ENCODE results near the gene CCDC88C.

DNA sequence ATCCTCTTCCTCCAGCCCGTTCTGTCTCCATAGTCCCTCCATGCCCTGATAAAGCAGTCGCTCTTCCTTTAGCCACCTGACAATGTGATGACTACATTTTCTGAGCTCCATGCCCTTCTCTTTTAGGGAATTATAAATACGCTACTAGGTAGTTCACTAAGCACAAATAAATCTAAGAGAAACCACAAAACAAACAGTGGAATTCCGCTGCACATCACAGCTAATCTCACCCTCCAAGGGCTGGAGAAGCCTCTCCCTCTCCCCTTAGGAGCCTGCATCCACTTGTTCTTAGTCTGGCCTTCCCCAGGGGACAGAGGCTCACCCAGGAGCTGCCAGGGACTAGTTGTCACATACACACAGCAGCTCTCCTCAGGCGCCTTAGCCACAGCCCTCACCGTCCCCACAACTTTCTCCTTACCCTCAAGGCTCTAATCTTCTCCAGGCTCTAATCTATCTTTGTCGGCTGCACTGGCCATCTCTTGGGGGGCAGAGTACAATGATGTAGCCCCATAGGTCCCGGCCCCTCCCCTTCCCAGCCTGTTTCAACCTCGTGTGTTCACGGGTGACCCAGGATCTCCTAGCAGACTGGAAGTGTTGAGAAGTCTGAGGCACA, 117.2 kb downstream of the CCDC88C start:
- TF ChIP-seq, protein P1, sequence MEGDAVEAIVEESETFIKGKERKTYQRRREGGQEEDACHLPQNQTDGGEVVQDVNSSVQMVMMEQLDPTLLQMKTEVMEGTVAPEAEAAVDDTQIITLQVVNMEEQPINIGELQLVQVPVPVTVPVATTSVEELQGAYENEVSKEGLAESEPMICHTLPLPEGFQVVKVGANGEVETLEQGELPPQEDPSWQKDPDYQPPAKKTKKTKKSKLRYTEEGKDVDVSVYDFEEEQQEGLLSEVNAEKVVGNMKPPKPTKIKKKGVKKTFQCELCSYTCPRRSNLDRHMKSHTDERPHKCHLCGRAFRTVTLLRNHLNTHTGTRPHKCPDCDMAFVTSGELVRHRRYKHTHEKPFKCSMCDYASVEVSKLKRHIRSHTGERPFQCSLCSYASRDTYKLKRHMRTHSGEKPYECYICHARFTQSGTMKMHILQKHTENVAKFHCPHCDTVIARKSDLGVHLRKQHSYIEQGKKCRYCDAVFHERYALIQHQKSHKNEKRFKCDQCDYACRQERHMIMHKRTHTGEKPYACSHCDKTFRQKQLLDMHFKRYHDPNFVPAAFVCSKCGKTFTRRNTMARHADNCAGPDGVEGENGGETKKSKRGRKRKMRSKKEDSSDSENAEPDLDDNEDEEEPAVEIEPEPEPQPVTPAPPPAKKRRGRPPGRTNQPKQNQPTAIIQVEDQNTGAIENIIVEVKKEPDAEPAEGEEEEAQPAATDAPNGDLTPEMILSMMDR (IDR thresholded peaks at IDR 0.05; ENCODE audit: low read length): no peak
- no peak for TF ChIP-seq EZH2 (IDR thresholded peaks at IDR 0.05; ENCODE audit: borderline replicate concordance, low read length)
